HEK293T (cell line): ENCODE measurements around the gene ZNF630.
"Not testable (repeated sequence)": the region's sequence is repeated elsewhere in the genome, so short reads cannot be mapped to it uniquely, and the experiment has no call there.

ENCODE experiments used
- CTCF ChIA-PET: fragments of 350-600 bp; formaldehyde crosslinking; extraction: SDS; loops from one replicate; lab custom pipeline; 2021; ENCODE audit warnings: antibody characterized with exemption, inconsistent platforms; lab: Yijun Ruan, JAX
- POLR2A ChIA-PET: fragments of 350-600 bp; formaldehyde crosslinking; extraction: SDS; loops from one replicate; lab custom pipeline; 2020; ENCODE audit warnings: antibody characterized with exemption, inconsistent platforms; lab: Yijun Ruan, JAX
- DNase-seq: peaks from one replicate; pipeline ENCODE4 v3.0.0; 2012; ENCODE audit warnings: mixed read lengths; ENCODE audit errors: extremely low spot score
- ARNT ChIP-seq: fragments of 450-650 bp; IDR thresholded peaks from 2 replicates; pipeline ENCODE4 v1.6.1; 2017; ENCODE audit warnings: mild to moderate bottlenecking
- BHLHE40 ChIP-seq: fragments of 450-650 bp; IDR thresholded peaks from 2 replicates; pipeline ENCODE4 v1.6.1; 2016; ENCODE audit warnings: mild to moderate bottlenecking, moderate library complexity, borderline replicate concordance
- CTBP1 ChIP-seq: fragments of 450-650 bp; IDR thresholded peaks from 2 replicates; pipeline ENCODE4 v1.6.1; 2016; ENCODE audit warnings: borderline replicate concordance
- ELF4 ChIP-seq: fragments of 450-650 bp; IDR thresholded peaks from 2 replicates; pipeline ENCODE4 v1.6.1; 2017; ENCODE audit warnings: antibody characterized with exemption
- FOXA1 ChIP-seq: fragments of 450-650 bp; IDR thresholded peaks from 2 replicates; pipeline ENCODE4 v1.6.1; 2016; ENCODE audit warnings: mild to moderate bottlenecking
- FOXK2 ChIP-seq: fragments of 450-650 bp; IDR thresholded peaks from 2 replicates; pipeline ENCODE4 v1.6.1; 2016; ENCODE audit warnings: mild to moderate bottlenecking
- FOXM1 ChIP-seq: fragments of 450-650 bp; IDR thresholded peaks from 2 replicates; pipeline ENCODE4 v1.6.1; 2017; ENCODE audit warnings: mild to moderate bottlenecking, borderline replicate concordance
- HDGF ChIP-seq: fragments of 450-650 bp; IDR thresholded peaks from 2 replicates; pipeline ENCODE4 v1.6.1; 2017; ENCODE audit warnings: antibody characterized with exemption, borderline replicate concordance
- L3MBTL2 ChIP-seq: fragments of 450-650 bp; conservative IDR thresholded peaks from 2 replicates; pipeline ENCODE4 v1.6.1; 2016; ENCODE audit warnings: mild to moderate bottlenecking
- LEF1 ChIP-seq: fragments of 450-650 bp; IDR thresholded peaks from 2 replicates; pipeline ENCODE4 v1.6.1; 2017; ENCODE audit warnings: mild to moderate bottlenecking, borderline replicate concordance
- NFRKB ChIP-seq: fragments of 450-650 bp; IDR thresholded peaks from 2 replicates; pipeline ENCODE4 v1.6.1; 2016; ENCODE audit warnings: mild to moderate bottlenecking, moderate library complexity
- SP1 ChIP-seq: fragments of 450-650 bp; IDR thresholded peaks from 2 replicates; pipeline ENCODE4 v1.6.1; 2017
- SUZ12 ChIP-seq: fragments of 450-650 bp; IDR thresholded peaks from 2 replicates; pipeline ENCODE4 v1.6.1; 2016; ENCODE audit warnings: mild to moderate bottlenecking
- TARDBP ChIP-seq: fragments of 450-650 bp; IDR thresholded peaks from 2 replicates; pipeline ENCODE4 v1.6.1; 2016
- ZNF384 ChIP-seq: fragments of 450-650 bp; IDR thresholded peaks from 2 replicates; pipeline ENCODE4 v1.6.1; 2016
- TF ChIP-seq, protein P1 (sequence below): fragments of 450-650 bp; IDR thresholded peaks from 2 replicates; pipeline ENCODE4 v1.6.1; 2016

ZNF630 gene

DNA sequence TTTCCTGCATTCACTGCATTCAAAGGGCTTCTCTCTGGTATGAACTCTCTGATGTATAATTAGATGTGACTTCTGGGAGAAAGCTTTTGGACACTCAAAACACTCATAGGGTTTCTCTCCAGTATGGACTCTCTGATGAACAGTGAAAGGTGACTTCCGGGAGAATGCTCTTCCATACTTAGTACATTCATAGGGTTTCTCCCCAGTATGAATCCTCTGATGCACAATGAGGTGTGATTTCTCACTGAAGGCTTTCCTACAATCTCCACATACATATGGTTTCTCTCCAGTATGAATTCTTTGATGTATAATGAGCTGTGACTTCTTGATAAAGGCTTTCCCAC lies 12.2 kb downstream of the ZNF630 start:
- POLR2A ChIA-PET = no interaction called here
- DNase-seq = no peak
- TF ChIP-seq TARDBP (no peak), FOXK2 (no peak), HDGF (no peak), NFRKB (no peak), ELF4 (no peak), FOXM1 (no peak), ARNT (no peak), ZNF384 (no peak), BHLHE40 (no peak), SUZ12 (no peak), SP1 (no peak), LEF1 (no peak), FOXA1 (no peak), L3MBTL2 (no peak), CTBP1 (no peak)
- TF ChIP-seq, protein P1, sequence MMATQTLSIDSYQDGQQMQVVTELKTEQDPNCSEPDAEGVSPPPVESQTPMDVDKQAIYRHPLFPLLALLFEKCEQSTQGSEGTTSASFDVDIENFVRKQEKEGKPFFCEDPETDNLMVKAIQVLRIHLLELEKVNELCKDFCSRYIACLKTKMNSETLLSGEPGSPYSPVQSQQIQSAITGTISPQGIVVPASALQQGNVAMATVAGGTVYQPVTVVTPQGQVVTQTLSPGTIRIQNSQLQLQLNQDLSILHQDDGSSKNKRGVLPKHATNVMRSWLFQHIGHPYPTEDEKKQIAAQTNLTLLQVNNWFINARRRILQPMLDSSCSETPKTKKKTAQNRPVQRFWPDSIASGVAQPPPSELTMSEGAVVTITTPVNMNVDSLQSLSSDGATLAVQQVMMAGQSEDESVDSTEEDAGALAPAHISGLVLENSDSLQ = no peak
- CTCF ChIA-PET = no interaction called here

DNA sequence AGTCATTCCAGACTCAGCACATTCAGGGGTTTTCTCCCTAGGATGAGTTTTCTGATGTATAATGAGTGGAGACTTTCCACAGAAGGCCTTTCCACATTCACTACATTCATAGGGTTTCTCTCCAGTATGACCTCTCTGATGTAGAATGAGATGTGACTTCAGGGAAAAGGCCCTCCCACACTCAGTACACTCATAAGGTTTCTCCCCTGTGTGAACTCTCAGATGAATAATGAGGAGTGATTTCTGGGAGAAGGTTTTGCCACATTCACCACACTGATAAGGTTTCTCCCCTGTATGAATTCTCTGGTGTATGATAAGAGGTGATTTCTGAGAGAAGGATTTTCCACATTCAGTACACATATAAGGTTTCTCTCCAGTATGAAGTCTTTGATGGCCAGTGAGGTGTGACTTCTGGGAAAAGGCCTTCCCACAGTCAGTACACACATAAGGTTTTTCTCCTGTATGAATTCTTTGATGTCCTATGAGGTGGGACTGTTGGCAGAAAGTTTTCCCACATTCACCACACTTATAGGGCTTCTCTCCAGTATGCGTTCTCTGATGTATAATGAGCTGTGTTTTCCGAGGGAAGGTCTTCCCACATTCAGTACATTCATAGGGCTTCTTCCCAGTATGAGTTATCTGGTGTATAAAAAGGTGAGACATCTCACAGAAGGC lies 12.7 kb downstream of the ZNF630 start:
- ChIA-PET CTCF (no interaction called here), POLR2A (no interaction called here)
- DNase-seq = no peak
- no peak for TF ChIP-seq NFRKB

DNA sequence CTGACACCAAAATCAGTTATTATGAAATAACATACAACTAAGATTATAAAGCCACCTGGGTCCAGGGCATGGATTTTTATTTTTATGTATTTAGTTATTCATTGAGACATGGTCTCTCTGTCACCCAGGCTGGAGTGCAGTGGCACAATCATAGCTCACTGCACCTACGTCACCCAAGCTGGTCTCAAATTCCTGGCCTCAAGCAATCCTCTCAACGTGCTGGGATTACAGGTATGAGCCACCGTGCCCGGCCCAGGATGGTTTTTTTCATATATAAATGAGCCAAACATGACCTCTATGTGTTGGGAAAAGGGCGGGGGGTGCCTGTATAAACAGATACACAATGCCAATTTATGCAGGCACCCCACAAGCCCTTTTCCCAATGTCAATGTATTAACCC lies 24.6 kb downstream of the ZNF630 start:
- POLR2A ChIA-PET = no interaction called here
- TF ChIP-seq L3MBTL2 = no peak
- TF ChIP-seq TARDBP = no peak
- no peak for TF ChIP-seq FOXA1
- TF ChIP-seq, protein P1 = no peak
- no peak for TF ChIP-seq CTBP1
- TF ChIP-seq BHLHE40 = no peak
- TF ChIP-seq FOXK2 = no peak
- TF ChIP-seq SUZ12 = no peak
- TF ChIP-seq LEF1 = no peak
- no peak for TF ChIP-seq HDGF
- no peak for TF ChIP-seq NFRKB
- TF ChIP-seq ARNT = no peak
- TF ChIP-seq FOXM1 = no peak
- TF ChIP-seq ELF4 = no peak
- no peak for TF ChIP-seq ZNF384
- no peak for TF ChIP-seq SP1
- DNase-seq = no peak
- CTCF ChIA-PET = no interaction called here

DNA sequence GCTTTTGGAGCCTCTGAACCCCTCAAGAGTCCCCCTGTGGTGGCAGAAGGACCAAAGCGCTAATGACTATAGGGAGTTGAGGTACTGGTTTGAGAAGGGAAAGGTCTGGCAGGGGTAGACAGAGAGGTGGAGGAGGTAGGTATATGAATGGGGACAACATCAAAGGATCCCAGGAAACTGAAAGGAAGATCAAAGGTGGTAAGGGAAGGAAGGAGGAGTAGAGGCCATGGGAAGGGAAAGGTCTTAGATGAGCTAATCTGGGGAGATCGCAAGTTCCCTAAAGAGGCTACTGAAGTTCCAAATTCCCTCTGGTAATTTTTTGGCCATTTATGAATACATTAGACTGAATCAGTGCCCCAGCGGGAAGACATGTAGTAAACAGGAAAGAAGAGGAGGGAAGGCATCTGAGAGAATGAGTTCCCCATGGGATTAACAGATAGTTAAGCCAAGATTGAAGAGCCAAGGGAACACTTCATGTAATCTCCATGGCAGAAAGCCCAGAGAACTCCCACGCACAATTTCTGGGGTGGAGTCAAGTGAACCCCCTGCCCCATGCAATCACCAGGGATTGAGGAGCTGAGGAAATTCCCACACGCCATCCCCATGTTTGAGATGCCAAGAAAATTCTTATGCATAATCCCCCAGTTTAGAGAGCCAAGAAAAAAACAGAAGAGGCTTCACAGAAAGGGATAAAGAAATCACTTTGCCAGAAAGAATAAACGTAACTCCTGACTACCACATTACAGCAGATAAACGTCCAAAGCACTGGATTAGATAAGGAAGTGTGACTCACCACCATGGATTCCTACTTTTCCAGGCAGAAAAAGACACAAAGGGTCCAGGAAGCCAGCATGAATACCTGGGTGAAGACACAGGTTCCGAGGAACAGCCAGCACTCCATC lies 25.8 kb downstream of the ZNF630 start:
- CTCF ChIA-PET = no interaction called here
- TF ChIP-seq FOXM1 (no peak), BHLHE40 (no peak), ARNT (no peak), FOXK2 (no peak), SP1 (no peak), TARDBP (no peak), CTBP1 (no peak), ELF4 (no peak), L3MBTL2 (no peak), LEF1 (no peak), FOXA1 (no peak), HDGF (no peak)
- TF ChIP-seq, protein P1 = no peak
- no peak for DNase-seq
- POLR2A ChIA-PET = no interaction called here

DNA sequence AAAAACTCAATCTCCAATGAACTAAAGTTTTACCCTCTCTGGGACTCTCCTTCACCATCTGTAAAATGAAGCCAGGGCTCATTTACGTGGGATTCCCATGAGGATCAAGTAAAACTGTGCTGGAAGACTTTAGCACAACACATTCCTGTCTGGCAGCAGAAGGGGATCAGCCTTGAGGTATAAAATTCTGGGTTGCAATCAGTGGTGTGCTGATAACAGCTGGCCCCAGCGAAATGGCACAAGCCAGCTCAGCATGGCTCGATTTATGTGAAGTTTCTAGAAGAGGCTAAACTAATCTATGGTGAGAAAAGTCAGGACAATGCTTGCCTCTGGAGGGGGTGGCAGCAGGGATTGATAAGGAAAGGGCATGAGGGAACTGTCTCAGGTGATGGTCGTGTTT lies 28.4 kb downstream of the ZNF630 start:
- ChIA-PET CTCF (no interaction called here), POLR2A (no interaction called here)
- no peak for TF ChIP-seq ELF4
- DNase-seq = no peak

DNA sequence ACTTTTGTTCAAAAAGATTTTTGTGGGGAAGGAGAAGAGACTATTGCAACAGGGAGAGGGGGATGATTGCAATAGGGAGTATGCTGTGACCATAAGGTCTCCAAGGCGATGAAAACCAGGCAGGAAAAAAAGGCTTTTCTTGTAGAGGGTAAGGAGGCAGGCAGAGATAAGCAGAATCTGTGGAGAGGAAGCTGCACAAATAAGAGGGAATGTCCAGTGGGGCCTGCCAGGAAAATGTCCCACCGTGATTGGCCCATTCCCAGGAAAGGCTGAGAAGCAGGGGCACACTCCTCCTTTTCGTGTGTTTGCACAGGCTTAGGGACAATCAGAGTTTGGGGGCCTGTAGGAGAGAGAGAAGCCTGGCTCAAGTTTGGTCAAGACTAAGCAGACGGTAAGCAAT lies 35.5 kb downstream of the ZNF630 start:
- TF ChIP-seq ARNT (no peak), TARDBP (no peak), LEF1 (no peak), SUZ12 (no peak), HDGF (no peak), CTBP1 (no peak), FOXA1 (no peak)
- TF ChIP-seq, protein P1 = no peak
- POLR2A ChIA-PET = no interaction called here
- no peak for DNase-seq
- CTCF ChIA-PET = no interaction called here

DNA sequence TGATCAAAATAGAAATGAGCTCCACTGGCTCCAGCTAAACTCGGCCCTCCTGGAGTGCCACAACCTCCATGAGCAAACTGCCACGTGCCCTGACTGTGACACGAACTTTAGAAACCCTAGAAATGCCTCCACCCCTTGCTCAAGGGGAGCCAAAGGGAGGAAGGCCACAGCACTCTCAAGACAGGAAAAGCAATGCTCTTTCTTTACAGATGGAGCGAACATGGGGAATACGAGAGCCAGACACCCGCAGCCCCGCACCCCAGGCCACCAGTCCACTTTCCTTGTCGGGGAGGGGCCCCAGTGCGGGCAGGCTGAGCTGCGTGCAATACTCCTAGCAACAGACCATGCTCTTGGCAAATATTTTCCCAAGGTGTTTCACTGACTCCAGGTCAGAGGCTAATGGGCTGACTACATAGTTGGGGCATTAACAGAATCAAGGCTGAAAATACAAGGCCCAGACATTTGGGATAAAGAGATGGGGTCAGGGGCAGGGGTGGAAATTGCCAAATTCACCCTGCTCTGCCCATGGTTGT lies 40.7 kb downstream of the ZNF630 start:
- CTCF ChIA-PET, POLR2A ChIA-PET, DNase-seq: not testable (repeated sequence)
